Neural progenitor cell (in vitro differentiated cells): ENCODE results near the gene GNG7.

Experiments used
- EZH2phosphoT487 ChIP-seq: fragments of 200-600 bp; sonication (generic); IDR thresholded peaks from 2 replicates; pipeline ENCODE4 v1.6.1; 2017; ENCODE audit warnings: antibody characterized with exemption
- TF ChIP-seq, protein P1 (sequence below): fragments of 200-600 bp; sonication (generic); IDR thresholded peaks from 2 replicates; pipeline ENCODE4 v1.5.1; 2017; ENCODE audit warnings: antibody characterized with exemption, mild to moderate bottlenecking

DNA sequence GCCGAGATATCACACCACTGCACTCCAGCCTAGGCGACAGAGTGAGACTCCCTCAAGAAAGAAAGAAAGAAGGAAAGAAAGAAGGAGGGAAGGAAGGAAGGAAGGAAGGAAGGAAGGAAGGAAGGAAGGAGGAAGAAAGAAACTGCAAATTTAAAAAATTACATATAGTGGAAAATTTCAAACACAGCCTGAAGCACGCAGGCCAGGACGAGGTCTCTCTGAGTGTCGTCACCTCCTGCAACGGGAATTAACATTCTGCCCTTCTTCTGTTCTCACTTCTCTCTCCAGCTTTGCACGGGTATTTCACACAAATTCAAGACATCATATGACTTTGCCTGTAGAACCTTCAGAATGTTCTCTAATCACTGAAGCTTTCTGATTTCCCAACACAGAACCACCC is 108.2 kb downstream of the GNG7 start:
- TF ChIP-seq, protein P1, sequence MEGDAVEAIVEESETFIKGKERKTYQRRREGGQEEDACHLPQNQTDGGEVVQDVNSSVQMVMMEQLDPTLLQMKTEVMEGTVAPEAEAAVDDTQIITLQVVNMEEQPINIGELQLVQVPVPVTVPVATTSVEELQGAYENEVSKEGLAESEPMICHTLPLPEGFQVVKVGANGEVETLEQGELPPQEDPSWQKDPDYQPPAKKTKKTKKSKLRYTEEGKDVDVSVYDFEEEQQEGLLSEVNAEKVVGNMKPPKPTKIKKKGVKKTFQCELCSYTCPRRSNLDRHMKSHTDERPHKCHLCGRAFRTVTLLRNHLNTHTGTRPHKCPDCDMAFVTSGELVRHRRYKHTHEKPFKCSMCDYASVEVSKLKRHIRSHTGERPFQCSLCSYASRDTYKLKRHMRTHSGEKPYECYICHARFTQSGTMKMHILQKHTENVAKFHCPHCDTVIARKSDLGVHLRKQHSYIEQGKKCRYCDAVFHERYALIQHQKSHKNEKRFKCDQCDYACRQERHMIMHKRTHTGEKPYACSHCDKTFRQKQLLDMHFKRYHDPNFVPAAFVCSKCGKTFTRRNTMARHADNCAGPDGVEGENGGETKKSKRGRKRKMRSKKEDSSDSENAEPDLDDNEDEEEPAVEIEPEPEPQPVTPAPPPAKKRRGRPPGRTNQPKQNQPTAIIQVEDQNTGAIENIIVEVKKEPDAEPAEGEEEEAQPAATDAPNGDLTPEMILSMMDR, result no peak
- TF ChIP-seq EZH2phosphoT487, result no peak
